T-helper 1 cell treated with Interleukin-12 subunit alpha and Interleukin-12 subunit beta and Interleukin-4 antibody, amounts not matched to agents 30 μg/mL and 1 μg/mL, for 36 hours (primary cell): ENCODE results near the gene MDGA2.
"Not testable (repeated sequence)": the region's sequence is repeated elsewhere in the genome, so short reads cannot be mapped to it uniquely, and the experiment has no call there.

ENCODE experiments used
- H3K27ac Mint-ChIP-seq: one replicate; pipeline ENCODE4 v1.8.0; 2021; ENCODE audit warnings: mild to moderate bottlenecking, mixed read lengths
- H3K27me3 Mint-ChIP-seq: one replicate; pipeline ENCODE4 v1.8.0; 2021; ENCODE audit warnings: low read depth, mixed read lengths
- H3K36me3 Mint-ChIP-seq: one replicate; pipeline ENCODE4 v1.8.0; 2021; ENCODE audit warnings: low read depth, mixed read lengths
- H3K4me1 Mint-ChIP-seq: one replicate; pipeline ENCODE4 v1.8.0; 2021; ENCODE audit warnings: low read depth, mixed read lengths
- H3K4me3 Mint-ChIP-seq: one replicate; pipeline ENCODE4 v1.8.0; 2021; ENCODE audit warnings: mild to moderate bottlenecking, moderate library complexity, mixed read lengths
- H3K9me3 Mint-ChIP-seq: one replicate; pipeline ENCODE4 v1.8.0; 2021; ENCODE audit warnings: mixed read lengths

Gene MDGA2

DNA sequence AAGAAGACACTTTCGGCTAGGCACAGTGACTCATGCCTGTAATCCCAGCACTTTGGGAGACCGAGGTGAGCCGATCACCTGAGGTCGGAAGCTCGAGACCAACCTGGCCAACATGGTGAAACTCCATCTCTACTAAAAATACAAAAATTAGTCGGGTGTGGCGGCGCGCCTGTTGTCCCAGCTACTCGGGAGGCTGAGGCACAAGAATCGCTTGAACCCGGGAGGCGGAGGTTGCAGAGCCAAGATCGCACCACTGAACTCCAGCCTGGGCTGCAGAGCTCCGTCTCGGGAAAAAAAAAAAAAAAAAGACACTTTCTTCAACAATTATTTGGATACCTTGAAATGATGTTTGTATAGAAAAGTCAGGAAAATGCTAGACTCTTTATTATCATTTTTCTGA, 393.6 kb downstream of the MDGA2 start:
- H3K27ac Mint-ChIP-seq, H3K4me3 Mint-ChIP-seq, H3K27me3 Mint-ChIP-seq, H3K9me3 Mint-ChIP-seq, H3K4me1 Mint-ChIP-seq, H3K36me3 Mint-ChIP-seq: not testable (repeated sequence)

DNA sequence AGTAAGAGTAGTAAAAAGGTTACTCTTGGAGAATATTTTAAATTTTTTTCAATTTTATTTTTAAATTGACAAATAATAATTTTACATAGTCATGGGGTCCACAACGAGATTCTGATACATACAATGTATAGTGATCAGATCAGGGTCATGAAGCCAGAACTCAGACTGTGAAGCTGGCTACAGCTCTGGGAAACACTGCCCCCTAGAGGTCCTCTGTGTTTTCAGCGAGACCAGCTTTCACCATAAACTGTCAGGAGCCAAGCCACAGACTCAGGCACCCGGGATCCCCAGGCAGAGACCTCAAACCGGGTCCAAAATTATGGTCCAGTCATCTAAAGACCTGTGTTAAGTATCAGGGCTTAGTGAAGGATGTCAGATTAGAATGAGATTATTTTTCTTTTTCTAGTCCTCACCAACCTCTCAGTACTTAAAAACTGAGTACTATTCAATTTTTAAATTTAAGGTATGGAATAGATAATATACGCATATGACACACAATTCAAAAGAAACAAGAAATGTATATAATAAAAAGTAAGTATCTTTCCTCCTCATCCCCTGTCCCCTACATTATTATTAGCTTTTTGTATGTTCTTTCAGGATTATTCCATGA, 397.1 kb downstream of the MDGA2 start:
- Mint-ChIP-seq H3K9me3 (no peaks in the 10 kb centered on the region), H3K4me1 (no peaks in the 10 kb centered on the region), H3K27ac (no peak overlapping the region), H3K4me3 (no peak overlapping the region), H3K27me3 (no peaks in the 10 kb centered on the region), H3K36me3 (no peaks in the 10 kb centered on the region)

DNA sequence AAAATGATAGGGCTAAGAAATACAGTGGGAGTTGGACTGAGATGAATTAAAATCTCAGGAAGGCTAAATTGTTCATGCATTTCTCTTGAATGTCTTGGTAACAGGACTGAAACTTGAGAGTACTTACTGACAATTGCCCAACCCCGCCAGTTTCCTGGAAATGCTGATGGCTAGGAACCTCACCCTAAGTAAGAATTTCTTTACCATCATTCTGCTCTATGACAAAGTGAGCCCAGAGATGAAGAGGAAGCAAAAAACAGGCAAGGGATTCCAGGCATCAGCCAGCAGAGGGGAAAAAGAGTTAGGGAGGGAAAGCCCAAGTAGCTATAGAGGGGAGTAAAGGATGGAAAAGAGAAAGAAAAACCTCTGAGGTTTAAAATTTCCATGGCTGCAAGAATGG, 397.7 kb downstream of the MDGA2 start:
- H3K9me3 Mint-ChIP-seq, result no peaks in the 10 kb centered on the region
- H3K27me3 Mint-ChIP-seq, result no peaks in the 10 kb centered on the region
- no peaks in the 10 kb centered on the region for H3K4me1 Mint-ChIP-seq
- H3K27ac Mint-ChIP-seq, result no peak overlapping the region
- no peaks in the 10 kb centered on the region for H3K36me3 Mint-ChIP-seq
- no peak overlapping the region for H3K4me3 Mint-ChIP-seq

DNA sequence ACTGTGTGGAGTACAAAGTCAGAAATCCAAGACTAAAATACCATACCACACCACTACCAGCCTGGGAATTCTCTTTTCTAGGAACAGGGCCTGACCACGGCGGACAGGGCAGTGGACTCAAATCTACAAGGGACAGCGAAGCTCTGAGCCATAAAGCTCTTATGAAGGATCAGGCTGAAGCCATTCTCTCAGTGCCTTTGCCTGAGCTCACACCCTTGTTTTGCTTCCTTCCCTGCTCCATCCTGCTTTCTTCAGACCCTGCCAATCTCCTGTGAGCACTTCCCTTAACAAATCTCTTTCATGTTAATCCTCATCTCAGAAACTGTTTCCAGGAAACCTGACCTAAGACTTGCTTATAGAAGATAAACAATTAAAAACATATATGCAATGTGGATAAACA, 398.5 kb downstream of the MDGA2 start:
- Mint-ChIP-seq H3K9me3 (no peaks in the 10 kb centered on the region), H3K27me3 (no peaks in the 10 kb centered on the region), H3K36me3 (no peaks in the 10 kb centered on the region), H3K27ac (no peak overlapping the region), H3K4me3 (no peak overlapping the region), H3K4me1 (no peaks in the 10 kb centered on the region)

DNA sequence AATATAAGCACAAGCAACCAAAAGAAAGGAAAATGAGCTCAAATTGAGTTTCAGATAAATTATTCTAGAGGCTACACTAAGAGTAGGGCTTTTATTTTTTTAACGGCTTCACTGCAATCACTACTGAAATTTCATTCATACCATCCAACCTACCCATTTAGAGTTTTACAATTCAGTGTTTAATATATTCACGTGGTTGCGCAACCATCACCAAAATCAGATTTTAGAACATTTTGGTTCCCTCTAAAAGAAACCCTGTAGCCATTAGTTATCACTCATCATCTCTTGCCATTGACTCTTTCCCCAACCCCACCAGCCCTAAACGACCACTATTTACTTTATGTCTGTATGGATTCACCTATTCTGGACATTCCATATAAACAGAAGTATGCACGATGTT, 401.5 kb downstream of the MDGA2 start:
- H3K4me1 Mint-ChIP-seq, result no peaks in the 10 kb centered on the region
- H3K4me3 Mint-ChIP-seq, result no peak overlapping the region
- H3K27me3 Mint-ChIP-seq, result no peaks in the 10 kb centered on the region
- H3K9me3 Mint-ChIP-seq, result no peaks in the 10 kb centered on the region
- H3K27ac Mint-ChIP-seq, result no peak overlapping the region
- H3K36me3 Mint-ChIP-seq, result no peaks in the 10 kb centered on the region

DNA sequence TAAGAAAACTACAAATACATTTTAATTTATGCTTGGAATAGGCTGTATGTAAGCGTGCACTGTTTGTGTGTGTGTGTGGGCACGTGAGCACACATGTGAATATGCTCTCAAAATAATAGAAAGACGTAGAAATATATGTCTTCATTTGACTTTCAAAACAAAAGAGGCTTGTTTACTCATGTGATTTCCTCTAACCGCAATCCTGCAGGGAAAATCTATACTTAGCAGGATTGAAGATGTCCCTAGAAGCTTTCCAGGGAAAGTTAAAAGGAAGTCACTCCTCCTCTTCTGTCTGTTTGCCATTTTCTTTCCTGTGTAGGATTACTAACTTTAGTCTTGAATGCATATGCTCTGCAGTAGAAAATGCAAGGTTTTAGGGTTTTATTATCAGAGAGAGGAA, 404.7 kb downstream of the MDGA2 start:
- no peak overlapping the region for H3K27ac Mint-ChIP-seq
- no peaks in the 10 kb centered on the region for H3K4me1 Mint-ChIP-seq
- no peaks in the 10 kb centered on the region for H3K9me3 Mint-ChIP-seq
- H3K36me3 Mint-ChIP-seq, result no peaks in the 10 kb centered on the region
- no peaks in the 10 kb centered on the region for H3K27me3 Mint-ChIP-seq
- H3K4me3 Mint-ChIP-seq, result no peak overlapping the region

DNA sequence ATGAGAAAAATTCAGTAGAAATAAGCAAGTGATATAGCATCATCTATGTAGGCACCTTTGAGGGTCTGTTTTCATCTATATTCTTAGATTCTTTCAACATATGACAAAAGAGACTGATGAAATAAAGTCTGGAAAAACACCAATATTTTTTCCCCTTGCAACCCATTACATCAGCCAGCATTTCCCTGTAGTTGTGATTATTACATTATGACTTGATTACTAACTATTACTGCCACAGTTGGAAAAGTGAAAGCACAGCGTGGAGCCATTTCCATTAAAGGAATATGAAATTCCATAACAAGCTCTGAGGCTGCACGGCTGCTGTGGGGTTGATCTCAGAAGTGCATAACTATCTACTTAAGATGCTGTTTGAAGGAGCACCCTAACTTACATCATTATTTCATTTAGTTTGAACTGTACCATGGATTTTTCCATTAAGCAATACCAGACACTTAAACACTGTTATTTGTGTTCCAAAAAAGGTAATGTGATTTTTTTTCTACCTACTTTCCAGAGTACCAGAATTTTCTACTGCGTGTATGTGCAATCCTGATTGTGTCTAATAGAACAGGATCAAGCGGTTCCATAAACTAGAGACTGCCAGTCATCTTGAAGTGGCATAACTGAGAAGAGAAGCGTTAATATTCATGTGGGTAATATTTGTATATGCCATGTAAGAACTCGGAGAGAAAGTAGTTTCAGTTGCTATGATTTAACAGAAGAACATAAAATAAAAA, 405.5 kb downstream of the MDGA2 start:
- no peaks in the 10 kb centered on the region for H3K27me3 Mint-ChIP-seq
- H3K27ac Mint-ChIP-seq, result no peak overlapping the region
- H3K36me3 Mint-ChIP-seq, result no peaks in the 10 kb centered on the region
- H3K4me1 Mint-ChIP-seq, result no peaks in the 10 kb centered on the region
- H3K9me3 Mint-ChIP-seq, result no peaks in the 10 kb centered on the region
- H3K4me3 Mint-ChIP-seq, result no peak overlapping the region

DNA sequence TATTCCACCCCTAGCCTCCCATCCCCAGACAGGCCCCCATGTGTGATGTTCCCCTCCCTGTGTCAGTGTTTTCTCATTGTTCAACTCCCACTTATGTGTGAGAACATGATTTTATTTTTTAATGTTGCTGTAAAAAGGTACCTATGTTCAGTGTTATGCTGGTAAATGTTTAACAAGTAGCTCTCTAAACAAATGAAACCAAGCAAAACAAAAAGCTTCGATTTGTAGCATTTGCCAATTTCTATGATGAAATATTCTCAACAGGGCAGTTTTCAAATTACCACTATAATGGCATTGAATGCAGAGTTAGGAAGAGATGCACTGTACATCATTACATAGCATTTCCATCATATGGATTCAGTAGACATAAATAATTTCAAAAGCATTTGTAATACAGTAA, 410.6 kb downstream of the MDGA2 start:
- H3K36me3 Mint-ChIP-seq, result no peaks in the 10 kb centered on the region
- no peaks in the 10 kb centered on the region for H3K4me1 Mint-ChIP-seq
- no peaks in the 10 kb centered on the region for H3K27me3 Mint-ChIP-seq
- H3K27ac Mint-ChIP-seq, result no peak overlapping the region
- H3K9me3 Mint-ChIP-seq, result no peaks in the 10 kb centered on the region
- H3K4me3 Mint-ChIP-seq, result no peak overlapping the region

DNA sequence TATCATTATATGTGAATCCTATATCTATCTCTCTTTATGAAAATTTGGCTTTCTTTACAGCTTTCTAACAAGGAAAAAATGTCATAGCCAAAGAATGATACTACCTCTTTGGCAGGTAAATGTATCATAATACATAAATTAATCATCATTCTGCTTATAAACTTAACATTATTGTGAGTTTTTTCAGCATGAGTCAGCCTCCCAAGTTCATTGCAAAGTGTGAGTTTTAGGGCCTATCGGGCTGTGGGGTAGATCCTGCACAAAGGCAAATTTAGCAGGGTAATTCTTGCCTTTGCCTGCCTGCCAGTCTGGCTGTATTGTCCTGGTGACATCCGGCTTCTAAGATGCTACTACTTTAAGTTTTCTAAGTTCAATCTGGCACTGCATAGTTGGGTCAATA, 412.6 kb downstream of the MDGA2 start:
- H3K27ac Mint-ChIP-seq, result no peak overlapping the region
- no peaks in the 10 kb centered on the region for H3K4me1 Mint-ChIP-seq
- H3K4me3 Mint-ChIP-seq, result no peak overlapping the region
- no peaks in the 10 kb centered on the region for H3K9me3 Mint-ChIP-seq
- H3K36me3 Mint-ChIP-seq, result no peaks in the 10 kb centered on the region
- no peaks in the 10 kb centered on the region for H3K27me3 Mint-ChIP-seq

DNA sequence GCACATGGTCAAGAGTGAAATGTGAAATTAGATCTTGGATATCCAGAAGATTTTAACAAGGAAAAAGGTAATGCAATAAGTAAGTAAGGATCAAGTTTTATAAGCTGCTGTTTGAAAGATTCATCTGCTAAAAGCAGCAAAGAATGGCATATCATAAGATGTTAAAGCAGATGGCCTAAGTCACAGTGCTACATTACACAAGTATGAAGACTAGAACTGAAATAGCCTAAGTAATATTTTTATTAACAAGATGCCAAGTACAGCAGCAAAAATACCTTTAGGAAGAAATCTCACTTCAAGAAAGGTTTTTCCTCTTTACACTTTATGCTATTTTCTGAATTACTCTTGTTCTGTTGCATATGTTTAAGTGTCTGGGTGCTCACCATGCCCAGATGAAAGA, 414.1 kb downstream of the MDGA2 start:
- H3K9me3 Mint-ChIP-seq, result no peaks in the 10 kb centered on the region
- H3K36me3 Mint-ChIP-seq, result no peaks in the 10 kb centered on the region
- no peak overlapping the region for H3K27ac Mint-ChIP-seq
- no peak overlapping the region for H3K4me3 Mint-ChIP-seq
- H3K27me3 Mint-ChIP-seq, result no peaks in the 10 kb centered on the region
- H3K4me1 Mint-ChIP-seq, result no peaks in the 10 kb centered on the region

DNA sequence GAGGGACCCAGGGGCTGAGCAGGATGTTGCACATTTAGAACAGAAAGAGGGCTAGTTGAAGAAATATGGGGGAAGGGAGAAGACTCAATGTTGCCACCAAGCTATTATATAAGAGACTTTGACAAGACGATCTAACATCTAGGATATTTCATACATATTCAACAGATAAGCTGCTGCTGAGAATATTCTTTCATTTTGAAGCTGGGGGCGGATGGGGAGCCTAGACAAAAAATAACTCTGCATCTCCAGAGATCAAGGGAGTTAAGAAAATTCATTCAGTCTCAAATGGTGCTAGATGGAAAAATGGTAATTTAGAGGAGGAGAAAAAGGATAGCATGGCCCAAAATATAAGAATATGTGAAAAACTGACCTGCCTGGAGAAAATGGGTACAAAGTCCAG, 415.6 kb downstream of the MDGA2 start:
- Mint-ChIP-seq H3K27ac (no peak overlapping the region), H3K36me3 (no peaks in the 10 kb centered on the region), H3K4me1 (no peaks in the 10 kb centered on the region), H3K9me3 (no peaks in the 10 kb centered on the region), H3K27me3 (no peaks in the 10 kb centered on the region), H3K4me3 (no peak overlapping the region)

DNA sequence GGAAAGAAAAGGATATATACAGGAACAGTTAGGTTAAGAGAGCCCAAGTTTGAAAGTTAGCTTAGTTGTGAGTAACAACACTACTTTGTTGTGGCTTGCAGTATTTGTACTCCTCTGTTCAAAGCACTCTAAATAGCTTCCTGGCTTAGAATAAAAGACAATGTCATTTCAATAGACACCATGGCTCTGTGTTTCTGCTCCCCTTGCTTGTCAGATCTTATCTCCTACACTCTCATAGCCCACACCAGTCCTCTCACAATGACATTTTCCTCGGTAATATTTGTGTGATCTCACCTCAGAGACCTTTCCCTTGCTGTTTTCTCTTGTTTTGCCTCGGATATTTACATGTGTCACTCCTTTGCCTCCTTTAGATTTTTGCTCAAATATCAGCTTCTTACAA, 418.4 kb downstream of the MDGA2 start:
- Mint-ChIP-seq H3K4me1 (no peaks in the 10 kb centered on the region), H3K27me3 (no peaks in the 10 kb centered on the region), H3K36me3 (no peaks in the 10 kb centered on the region), H3K27ac (no peak overlapping the region), H3K9me3 (peaks cover 11% of the 10 kb centered on the region), H3K4me3 (no peak overlapping the region)

DNA sequence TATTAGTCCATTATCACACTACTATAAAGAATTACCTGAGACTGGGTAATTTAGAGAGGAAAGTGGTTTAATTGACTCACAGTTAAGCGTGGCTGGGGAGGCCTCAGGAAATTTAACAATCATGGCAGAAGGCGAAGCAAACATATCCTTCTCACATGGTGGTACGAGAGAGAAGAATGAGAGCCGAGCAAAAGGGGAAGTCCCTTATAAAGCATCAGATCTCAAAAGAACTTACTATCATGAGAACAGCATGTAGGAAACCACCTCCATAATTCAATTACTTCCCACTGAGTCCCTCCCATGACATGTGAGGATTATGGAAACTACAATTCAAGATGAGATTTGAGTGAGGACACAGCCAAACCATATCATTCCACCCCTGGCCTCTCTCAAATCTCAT, 422.6 kb downstream of the MDGA2 start:
- Mint-ChIP-seq H3K4me3 (no peak overlapping the region), H3K36me3 (no peaks in the 10 kb centered on the region), H3K4me1 (no peaks in the 10 kb centered on the region), H3K27ac (no peak overlapping the region), H3K27me3 (no peaks in the 10 kb centered on the region), H3K9me3 (peaks cover 16% of the 10 kb centered on the region)

DNA sequence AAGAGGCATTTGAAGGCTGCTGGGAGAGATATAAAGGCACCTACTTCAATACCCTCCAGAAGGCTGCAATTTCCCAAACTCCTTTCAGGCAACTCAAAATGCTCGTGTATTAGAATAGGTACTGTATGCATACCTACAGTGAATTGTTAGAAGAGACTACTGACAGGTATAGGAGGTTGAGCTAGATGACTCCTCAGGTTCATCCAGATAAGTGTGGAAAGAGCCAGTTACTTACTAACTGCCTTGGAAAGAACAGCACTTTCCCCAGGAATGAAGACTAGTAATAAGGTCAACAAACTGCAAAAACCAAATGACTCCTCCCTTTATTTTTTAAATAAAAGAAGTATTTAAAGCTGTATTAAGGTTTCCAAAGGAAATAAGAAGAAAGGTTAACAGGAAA, 429.0 kb downstream of the MDGA2 start:
- Mint-ChIP-seq H3K4me3 (no peak overlapping the region), H3K4me1 (no peaks in the 10 kb centered on the region), H3K36me3 (no peaks in the 10 kb centered on the region), H3K27me3 (no peaks in the 10 kb centered on the region), H3K9me3 (peaks cover 4% of the 10 kb centered on the region), H3K27ac (no peak overlapping the region)

DNA sequence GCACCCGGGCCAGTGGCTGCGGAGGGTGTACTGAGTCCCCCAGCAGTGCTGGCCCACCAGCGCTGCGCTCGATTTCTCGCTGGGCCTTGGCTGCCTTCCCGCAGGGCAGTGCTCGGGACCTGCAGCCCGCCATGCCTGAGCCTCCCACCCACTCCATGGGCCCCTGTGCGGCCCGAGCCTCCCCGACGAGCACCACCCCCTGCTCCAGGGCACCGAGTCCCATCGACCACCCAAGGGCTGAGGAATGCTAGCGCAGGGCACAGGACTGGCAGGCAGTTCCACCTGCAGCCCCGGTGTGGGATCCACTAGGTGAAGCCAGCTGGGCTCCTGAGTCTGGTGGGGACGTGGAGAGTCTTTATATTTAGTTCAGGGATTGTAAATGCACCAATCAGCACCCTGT, 432.8 kb downstream of the MDGA2 start:
- H3K4me1 Mint-ChIP-seq, H3K27ac Mint-ChIP-seq, H3K9me3 Mint-ChIP-seq, H3K27me3 Mint-ChIP-seq, H3K4me3 Mint-ChIP-seq, H3K36me3 Mint-ChIP-seq: not testable (repeated sequence)
